Neural progenitor cell (in vitro differentiated cells): Measurements from ENCODE around the gene ZMYM1. TPM values are rescaled to one million over a fixed set of nuclear protein-coding genes. Genes with fewer than 3 reads are reported as not detected.

ENCODE experiments used
- DNase-seq: peaks from one replicate; pipeline ENCODE4 v3.0.0-alpha.2; 2016; ENCODE audit warnings: low spot score
- H2AFZ ChIP-seq: fragments of 200-600 bp; sonication (generic); replicated peaks from 2 replicates; pipeline ENCODE4 v1.6.1; 2016; ENCODE audit warnings: antibody characterized with exemption
- H3F3A ChIP-seq: fragments of 200-600 bp; sonication (generic); 2 replicates; pipeline ENCODE4 v1.6.1; 2016; ENCODE audit warnings: antibody characterized with exemption, low read depth
- H3K27ac ChIP-seq: fragments of 200-600 bp; sonication (generic); 2 replicates; pipeline ENCODE4 v1.5.1; 2016; ENCODE audit warnings: mild to moderate bottlenecking
- H3K27me3 ChIP-seq: fragments of 200-600 bp; sonication (generic); 2 replicates; pipeline ENCODE4 v1.6.1; 2016; ENCODE audit warnings: mild to moderate bottlenecking, moderate library complexity
- H3K36me3 ChIP-seq: fragments of 200-600 bp; sonication (generic); 2 replicates; pipeline ENCODE4 v1.5.1; 2016
- H3K4me1 ChIP-seq: fragments of 200-600 bp; sonication (generic); 2 replicates; pipeline ENCODE4 v1.6.1; 2016; ENCODE audit warnings: mixed run types
- H3K4me2 ChIP-seq: fragments of 200-600 bp; sonication (generic); 2 replicates; pipeline ENCODE4 v1.6.1; 2016
- H3K4me3 ChIP-seq: fragments of 200-600 bp; sonication (generic); 2 replicates; pipeline ENCODE4 v1.5.1; 2016
- H3K79me2 ChIP-seq: fragments of 200-600 bp; sonication (generic); 2 replicates; pipeline ENCODE4 v1.6.1; 2016; ENCODE audit warnings: low read depth
- H3K9ac ChIP-seq: fragments of 200-600 bp; sonication (generic); 2 replicates; pipeline ENCODE4 v1.6.1; 2016
- H3K9me3 ChIP-seq: fragments of 200-600 bp; sonication (generic); 2 replicates; pipeline ENCODE4 v1.5.1; 2016; ENCODE audit warnings: low read depth
- H4K20me1 ChIP-seq: fragments of 200-600 bp; sonication (generic); 2 replicates; pipeline ENCODE4 v1.6.1; 2016; ENCODE audit warnings: low read depth
- H3K27ac Mint-ChIP-seq: 3 replicates; pipeline ENCODE4 v1.8.0; 2021; ENCODE audit warnings: mixed read lengths
- H3K27me3 Mint-ChIP-seq: 2 replicates; pipeline ENCODE4 v1.8.0; 2022; ENCODE audit warnings: low read depth, mild to moderate bottlenecking, inconsistent platforms, moderate library complexity, mixed read lengths; ENCODE audit not compliant: insufficient read depth
- H3K36me3 Mint-ChIP-seq: 3 replicates; pipeline ENCODE4 v1.8.0; 2021; ENCODE audit warnings: mixed read lengths
- H3K4me1 Mint-ChIP-seq: 3 replicates; pipeline ENCODE4 v1.8.0; 2021; ENCODE audit warnings: mixed read lengths
- H3K4me3 Mint-ChIP-seq: 3 replicates; pipeline ENCODE4 v1.8.0; 2021; ENCODE audit warnings: mild to moderate bottlenecking, moderate library complexity, mixed read lengths
- H3K9me3 Mint-ChIP-seq: 3 replicates; pipeline ENCODE4 v1.8.0; 2020; ENCODE audit warnings: mixed read lengths
- EZH2 ChIP-seq: fragments of 200-600 bp; sonication (generic); IDR thresholded peaks from 2 replicates; pipeline ENCODE4 v1.6.1; 2017; ENCODE audit warnings: antibody characterized with exemption, mild to moderate bottlenecking, moderate library complexity
- EZH2phosphoT487 ChIP-seq: fragments of 200-600 bp; sonication (generic); IDR thresholded peaks from 2 replicates; pipeline ENCODE4 v1.6.1; 2017; ENCODE audit warnings: antibody characterized with exemption
- total RNA-seq: library from RNA; depleted of rRNA; stranded (reverse); fragments of >200 nt; gene quantifications from 2 replicates; pipeline ENCODE4 v1.2.3, GENCODE V29; 2015; ENCODE audit warnings: low replicate concordance
- TF ChIP-seq, protein P1 (sequence below): fragments of 200-600 bp; sonication (generic); IDR thresholded peaks from 2 replicates; pipeline ENCODE4 v1.5.1; 2017; ENCODE audit warnings: antibody characterized with exemption, mild to moderate bottlenecking

ZMYM1 gene
- total RNA-seq, 1 donor from 2014 or later: 75.8 TPM

GRCh38 chr1:35036621-35037020 lies 42.6 kb upstream of the ZMYM1 start:
- H3K4me1 ChIP-seq: no peaks in the 10 kb centered on the region
- H2AFZ ChIP-seq: no peak overlapping the region
- H3K27ac ChIP-seq: no peak overlapping the region
- H3K27me3 ChIP-seq: no peaks in the 10 kb centered on the region
- H3K79me2 ChIP-seq: no peaks in the 10 kb centered on the region
- peaks cover 11% of the 10 kb centered on the region for H3F3A ChIP-seq
- H3K4me3 Mint-ChIP-seq: no peak overlapping the region
- peaks cover 13% of the 10 kb centered on the region for H3K9me3 Mint-ChIP-seq
- H3K4me3 ChIP-seq: no peak overlapping the region
- no peaks in the 10 kb centered on the region for H3K36me3 ChIP-seq
- H3K27ac Mint-ChIP-seq: no peak overlapping the region
- H3K4me1 Mint-ChIP-seq: no peaks in the 10 kb centered on the region
- H4K20me1 ChIP-seq: no peaks in the 10 kb centered on the region
- peaks cover 11% of the 10 kb centered on the region for H3K9me3 ChIP-seq
- no peak overlapping the region for H3K9ac ChIP-seq
- DNase-seq: no peak
- TF ChIP-seq, protein P1, sequence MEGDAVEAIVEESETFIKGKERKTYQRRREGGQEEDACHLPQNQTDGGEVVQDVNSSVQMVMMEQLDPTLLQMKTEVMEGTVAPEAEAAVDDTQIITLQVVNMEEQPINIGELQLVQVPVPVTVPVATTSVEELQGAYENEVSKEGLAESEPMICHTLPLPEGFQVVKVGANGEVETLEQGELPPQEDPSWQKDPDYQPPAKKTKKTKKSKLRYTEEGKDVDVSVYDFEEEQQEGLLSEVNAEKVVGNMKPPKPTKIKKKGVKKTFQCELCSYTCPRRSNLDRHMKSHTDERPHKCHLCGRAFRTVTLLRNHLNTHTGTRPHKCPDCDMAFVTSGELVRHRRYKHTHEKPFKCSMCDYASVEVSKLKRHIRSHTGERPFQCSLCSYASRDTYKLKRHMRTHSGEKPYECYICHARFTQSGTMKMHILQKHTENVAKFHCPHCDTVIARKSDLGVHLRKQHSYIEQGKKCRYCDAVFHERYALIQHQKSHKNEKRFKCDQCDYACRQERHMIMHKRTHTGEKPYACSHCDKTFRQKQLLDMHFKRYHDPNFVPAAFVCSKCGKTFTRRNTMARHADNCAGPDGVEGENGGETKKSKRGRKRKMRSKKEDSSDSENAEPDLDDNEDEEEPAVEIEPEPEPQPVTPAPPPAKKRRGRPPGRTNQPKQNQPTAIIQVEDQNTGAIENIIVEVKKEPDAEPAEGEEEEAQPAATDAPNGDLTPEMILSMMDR: no peak
- TF ChIP-seq EZH2 (no peak), EZH2phosphoT487 (no peak)
- H3K36me3 Mint-ChIP-seq: peaks cover 2% of the 10 kb centered on the region
- peaks cover 2% of the 10 kb centered on the region for H3K27me3 Mint-ChIP-seq
- H3K4me2 ChIP-seq: no peak overlapping the region

- Mint-ChIP-seq H3K27me3 (peaks cover 2% of the 10 kb centered on the region), H3K9me3 (peaks cover 13% of the 10 kb centered on the region), H3K4me3 (no peak overlapping the region), H3K27ac (no peak overlapping the region), H3K4me1 (no peaks in the 10 kb centered on the region), H3K36me3 (peaks cover 2% of the 10 kb centered on the region)
- Histone ChIP-seq H3K9me3 (peaks cover 11% of the 10 kb centered on the region), H3K9ac (no peak overlapping the region), H4K20me1 (no peaks in the 10 kb centered on the region), H3K79me2 (no peaks in the 10 kb centered on the region), H3K27me3 (no peaks in the 10 kb centered on the region), H2AFZ (no peak overlapping the region), H3K36me3 (no peaks in the 10 kb centered on the region), H3F3A (peaks cover 7% of the 10 kb centered on the region), H3K4me3 (no peak overlapping the region), H3K4me2 (no peak overlapping the region), H3K27ac (no peak overlapping the region), H3K4me1 (no peaks in the 10 kb centered on the region)
- no peak for TF ChIP-seq EZH2
- no peak for DNase-seq
Measured at GRCh38 chr1:35037206-35037605, 42.0 kb upstream of the ZMYM1 start.

DNA sequence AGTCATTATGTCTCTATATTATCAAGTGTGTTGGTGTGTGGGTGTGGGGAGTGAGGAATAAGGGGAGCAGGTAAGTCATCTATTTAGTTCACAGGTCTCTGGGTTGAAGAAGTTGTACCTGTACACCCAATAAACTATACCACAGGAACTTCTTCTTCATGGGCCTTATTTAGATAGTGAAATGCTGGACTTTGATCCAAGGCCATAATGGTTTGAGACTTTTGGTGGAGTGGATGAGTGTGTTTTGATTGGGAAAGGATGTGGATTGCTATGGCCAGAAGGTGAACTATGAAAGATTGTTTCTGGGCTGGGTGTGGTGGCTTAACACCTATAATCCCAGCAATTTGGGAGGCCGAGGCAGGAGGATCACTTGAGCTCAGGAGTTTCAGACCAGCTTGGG lies 40.5 kb upstream of the ZMYM1 start:
- peaks cover 2% of the 10 kb centered on the region for H3K36me3 Mint-ChIP-seq
- DNase-seq: no peak
- no peak for TF ChIP-seq EZH2
- no peak for TF ChIP-seq EZH2phosphoT487
- TF ChIP-seq, protein P1: no peak

GRCh38 chr1:35043498-35043897 lies 35.7 kb upstream of the ZMYM1 start:
- no peaks in the 10 kb centered on the region for H3K79me2 ChIP-seq
- H4K20me1 ChIP-seq: no peaks in the 10 kb centered on the region
- H3K9ac ChIP-seq: no peak overlapping the region
- Mint-ChIP-seq H3K4me3 (no peak overlapping the region), H3K27me3 (no peaks in the 10 kb centered on the region), H3K4me1 (no peaks in the 10 kb centered on the region), H3K27ac (no peak overlapping the region), H3K9me3 (no peaks in the 10 kb centered on the region), H3K36me3 (no peaks in the 10 kb centered on the region)
- no peak overlapping the region for H3K4me3 ChIP-seq
- TF ChIP-seq, protein P1: no peak
- TF ChIP-seq EZH2phosphoT487: no peak
- no peak for TF ChIP-seq EZH2
- no peak overlapping the region for H3K4me2 ChIP-seq
- H3K9me3 ChIP-seq: no peaks in the 10 kb centered on the region
- H3K36me3 ChIP-seq: no peaks in the 10 kb centered on the region
- H3K27ac ChIP-seq: no peak overlapping the region
- no peaks in the 10 kb centered on the region for H3K4me1 ChIP-seq
- H3F3A ChIP-seq: no peaks in the 10 kb centered on the region
- H2AFZ ChIP-seq: no peak overlapping the region
- no peaks in the 10 kb centered on the region for H3K27me3 ChIP-seq
- no peak for DNase-seq

More for the DNA sequence above, 40.5 kb upstream of the ZMYM1 start:
- Histone ChIP-seq H3K27ac (no peak overlapping the region), H3K4me1 (no peaks in the 10 kb centered on the region), H3K36me3 (no peaks in the 10 kb centered on the region), H3K79me2 (no peaks in the 10 kb centered on the region), H3F3A (no peaks in the 10 kb centered on the region), H3K4me2 (no peak overlapping the region), H4K20me1 (no peaks in the 10 kb centered on the region), H3K9ac (no peak overlapping the region), H3K9me3 (peaks cover 4% of the 10 kb centered on the region), H2AFZ (no peak overlapping the region), H3K27me3 (no peaks in the 10 kb centered on the region), H3K4me3 (no peak overlapping the region)
- no peaks in the 10 kb centered on the region for H3K4me1 Mint-ChIP-seq
- H3K27ac Mint-ChIP-seq: no peak overlapping the region
- peaks cover 2% of the 10 kb centered on the region for H3K27me3 Mint-ChIP-seq
- H3K9me3 Mint-ChIP-seq: peaks cover 3% of the 10 kb centered on the region
- H3K4me3 Mint-ChIP-seq: no peak overlapping the region
